OCI-LY7 (cell line): Measurements from ENCODE around the gene TLE4. TPM values are rescaled to one million over a fixed set of nuclear protein-coding genes. Genes with fewer than 3 reads are reported as not detected.

Source experiments
- BruUV-seq: library from RNA; stranded (reverse); fragments of 400-500 nt; replicated peaks from 2 replicates; lab custom pipeline; 2021; lab: Mats Ljungman, UMichigan
- CTCF ChIA-PET: fragments of 300-600 bp; sonication (Branson Sonifier 250); formaldehyde crosslinking; loops from one replicate; lab custom pipeline; 2022; ENCODE audit warnings: antibody characterized with exemption; ENCODE audit not compliant: unreplicated experiment; lab: Charles Lee
- POLR2A ChIA-PET: fragments of 300-600 bp; sonication (Branson Sonifier 250); formaldehyde crosslinking; loops from one replicate; lab custom pipeline; 2022; ENCODE audit warnings: antibody characterized with exemption; lab: Charles Lee
- DNase-seq: peaks from one replicate; pipeline ENCODE4 v3.0.0-alpha.2; 2015; ENCODE audit warnings: low spot score
- H2AFZ ChIP-seq: fragments of 200-600 bp; sonication (generic), shearing (Covaris generic); 2 replicates; pipeline ENCODE4 v1.6.1; 2014; ENCODE audit warnings: mild to moderate bottlenecking, antibody characterized with exemption, low read length, moderate library complexity
- H3K27ac ChIP-seq: fragments of 200-600 bp; sonication (generic); 2 replicates; pipeline ENCODE4 v1.5.1; 2014; ENCODE audit warnings: mixed run types, low read depth, mild to moderate bottlenecking, moderate library complexity, low read length, inconsistent platforms; ENCODE audit not compliant: poor library complexity, severe bottlenecking
- H3K36me3 ChIP-seq: fragments of 200-600 bp; sonication (generic); 2 replicates; pipeline ENCODE4 v1.6.1; 2014; ENCODE audit warnings: mild to moderate bottlenecking, antibody characterized with exemption, low read length, moderate library complexity, mixed read lengths; ENCODE audit not compliant: insufficient read depth
- H3K4me1 ChIP-seq: fragments of 200-600 bp; sonication (generic); 2 replicates; pipeline ENCODE4 v1.5.1; 2014; ENCODE audit warnings: mild to moderate bottlenecking, low read length; ENCODE audit not compliant: insufficient read depth, poor library complexity, severe bottlenecking
- H3K4me2 ChIP-seq: fragments of 200-600 bp; sonication (generic); 2 replicates; pipeline ENCODE4 v1.6.1; 2014; ENCODE audit warnings: mild to moderate bottlenecking, low read length
- H3K4me3 ChIP-seq: fragments of 200-600 bp; sonication (generic); 2 replicates; pipeline ENCODE4 v1.5.1; 2014; ENCODE audit warnings: mild to moderate bottlenecking, low read depth, low read length; ENCODE audit not compliant: poor library complexity, severe bottlenecking
- H3K79me2 ChIP-seq: fragments of 200-600 bp; sonication (generic); 2 replicates; pipeline ENCODE4 v1.6.1; 2016; ENCODE audit warnings: low read depth, mild to moderate bottlenecking, low read length, moderate library complexity, mixed read lengths; ENCODE audit not compliant: insufficient read depth
- H3K9me2 ChIP-seq: fragments of 200-600 bp; sonication (generic); 2 replicates; pipeline ENCODE4 v1.6.1; 2016; ENCODE audit warnings: mild to moderate bottlenecking, low read length, mixed read lengths; ENCODE audit not compliant: insufficient read depth
- H3K9me3 ChIP-seq: fragments of 200-600 bp; sonication (generic); 2 replicates; pipeline ENCODE4 v1.6.1; 2014; ENCODE audit warnings: mild to moderate bottlenecking, mixed run types, low read length, mixed read lengths
- H4K20me1 ChIP-seq: fragments of 200-600 bp; sonication (generic); 2 replicates; pipeline ENCODE4 v1.6.1; 2014; ENCODE audit warnings: mild to moderate bottlenecking, antibody characterized with exemption, low read length, moderate library complexity, mixed read lengths; ENCODE audit not compliant: insufficient read depth
- EZH2phosphoT487 ChIP-seq: fragments of 200-600 bp; sonication (generic); IDR thresholded peaks from 2 replicates; pipeline ENCODE4 v1.6.1; 2018; ENCODE audit warnings: low read depth, borderline replicate concordance, mild to moderate bottlenecking, mixed run types, antibody characterized with exemption, low read length, moderate library complexity, mixed read lengths
- intact Hi-C: fragments of 100-400 bp; cut with micrococcal nuclease; formaldehyde crosslinking; loops from one replicate; pipeline ENCODE4 v1.10.0; 2022; ENCODE audit not compliant: unreplicated experiment
- total RNA-seq, 2 experiments: library from RNA; depleted of rRNA in 1 of 2; stranded (reverse); fragments of >200 nt in 1 of 2; shearing (Covaris generic) in 1 of 2; gene quantifications; 2 replicates each; pipeline ENCODE4 v1.2.3, GENCODE V29; 2014 to 2022
- TF ChIP-seq, protein P1 (sequence below): fragments of 200-600 bp; sonication (generic); conservative IDR thresholded peaks from 2 replicates; pipeline ENCODE4 v1.5.1; 2014; ENCODE audit warnings: mild to moderate bottlenecking, antibody characterized with exemption, low read length, moderate library complexity, mixed read lengths

TLE4 gene
- total RNA-seq, 2 experiments from 2014 or later = 36.7 to 41.7 TPM

DNA sequence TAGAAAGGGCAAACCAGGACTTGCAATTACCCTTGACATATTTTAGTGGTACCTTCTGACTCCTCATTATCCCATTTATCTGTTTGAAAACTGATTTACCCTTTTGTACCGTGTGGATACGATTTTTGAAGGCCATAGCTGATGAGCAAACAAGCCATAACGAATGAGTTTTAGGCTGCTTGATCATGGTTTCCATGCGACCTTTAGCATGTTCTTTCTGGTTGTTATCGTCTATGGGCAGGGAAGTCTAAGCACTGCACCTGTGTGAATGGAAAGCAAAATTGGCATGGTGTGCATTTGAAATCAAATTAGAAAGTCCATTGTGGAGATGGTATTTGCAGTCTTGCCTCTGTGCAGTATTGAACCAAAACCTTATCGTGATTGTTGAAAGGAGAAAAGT is 127.7 kb downstream of the TLE4 start:
- TF ChIP-seq, protein P1, sequence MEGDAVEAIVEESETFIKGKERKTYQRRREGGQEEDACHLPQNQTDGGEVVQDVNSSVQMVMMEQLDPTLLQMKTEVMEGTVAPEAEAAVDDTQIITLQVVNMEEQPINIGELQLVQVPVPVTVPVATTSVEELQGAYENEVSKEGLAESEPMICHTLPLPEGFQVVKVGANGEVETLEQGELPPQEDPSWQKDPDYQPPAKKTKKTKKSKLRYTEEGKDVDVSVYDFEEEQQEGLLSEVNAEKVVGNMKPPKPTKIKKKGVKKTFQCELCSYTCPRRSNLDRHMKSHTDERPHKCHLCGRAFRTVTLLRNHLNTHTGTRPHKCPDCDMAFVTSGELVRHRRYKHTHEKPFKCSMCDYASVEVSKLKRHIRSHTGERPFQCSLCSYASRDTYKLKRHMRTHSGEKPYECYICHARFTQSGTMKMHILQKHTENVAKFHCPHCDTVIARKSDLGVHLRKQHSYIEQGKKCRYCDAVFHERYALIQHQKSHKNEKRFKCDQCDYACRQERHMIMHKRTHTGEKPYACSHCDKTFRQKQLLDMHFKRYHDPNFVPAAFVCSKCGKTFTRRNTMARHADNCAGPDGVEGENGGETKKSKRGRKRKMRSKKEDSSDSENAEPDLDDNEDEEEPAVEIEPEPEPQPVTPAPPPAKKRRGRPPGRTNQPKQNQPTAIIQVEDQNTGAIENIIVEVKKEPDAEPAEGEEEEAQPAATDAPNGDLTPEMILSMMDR = no peak
- no peak for TF ChIP-seq EZH2phosphoT487
- POLR2A ChIA-PET = no interaction called here
- BruUV-seq = no TSS peak
- Histone ChIP-seq H3K27ac (no peak overlapping the region), H3K4me1 (no peaks in the 10 kb centered on the region), H3K4me2 (no peak overlapping the region), H2AFZ (no peak overlapping the region), H3K9me3 (no peaks in the 10 kb centered on the region), H4K20me1 (0 out of 2 replicates have a peak, but pooled peaks cover 3% of the 10 kb centered on the region), H3K79me2 (no peaks in the 10 kb centered on the region), H3K9me2 (no peaks in the 10 kb centered on the region), H3K4me3 (no peak overlapping the region), H3K36me3 (no peaks in the 10 kb centered on the region)
- no peak for DNase-seq
- CTCF ChIA-PET = no interaction called here
- intact Hi-C loops = no loop called here

DNA sequence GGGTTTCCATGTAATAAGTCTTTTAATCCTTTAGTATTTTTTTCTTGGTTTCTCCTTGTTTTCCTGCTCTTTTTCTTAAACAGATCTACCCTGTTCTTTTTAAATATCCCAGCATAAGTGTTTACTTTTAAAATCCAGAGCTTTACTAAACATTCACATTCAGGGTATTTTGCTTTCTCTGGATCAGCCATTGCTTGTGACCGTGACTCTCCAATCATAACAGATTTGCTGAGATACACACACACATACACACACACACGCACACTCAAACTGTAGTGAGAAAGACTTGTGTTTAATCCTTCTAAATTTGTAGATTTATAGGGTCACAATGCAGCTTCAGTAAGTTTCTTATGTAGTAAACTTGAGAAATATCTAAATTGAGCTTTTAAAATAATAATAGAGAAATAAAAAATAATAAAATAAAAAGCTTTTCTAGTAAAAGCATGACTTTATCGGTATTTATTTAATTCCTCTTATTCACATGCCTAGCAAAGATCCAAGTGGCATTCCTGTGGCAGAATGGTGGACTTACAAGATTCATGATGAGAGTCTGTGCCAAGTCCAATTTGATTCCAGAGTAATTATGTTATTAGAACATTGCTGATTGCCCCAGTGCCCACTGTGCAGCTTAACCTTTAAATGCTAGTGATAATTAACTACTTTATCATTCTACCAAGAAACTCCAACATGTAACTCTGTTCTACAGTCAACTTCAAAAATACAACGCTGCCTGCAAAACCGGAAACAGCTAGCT is 129.0 kb downstream of the TLE4 start:
- H4K20me1 ChIP-seq = 0 out of 2 replicates have a peak, but pooled peaks cover 2% of the 10 kb centered on the region
- H3K4me2 ChIP-seq = no peak overlapping the region
- no peak for TF ChIP-seq EZH2phosphoT487
- TF ChIP-seq, protein P1 = no peak
- peaks cover 8% of the 10 kb centered on the region; the same call in 1 of the 2 replicates for H3K36me3 ChIP-seq
- ChIA-PET CTCF (no interaction called here), POLR2A (interaction anchor here (0.6 kb wide), 2 partner anchors 54 to 1606 kb away, joined by 3 to 4 read pairs; no protein-coding TSS in a partner anchor)
- H3K27ac ChIP-seq = no peak overlapping the region
- H3K79me2 ChIP-seq = no peaks in the 10 kb centered on the region
- DNase-seq = no peak
- H3K4me3 ChIP-seq = no peak overlapping the region
- no peaks in the 10 kb centered on the region for H3K9me3 ChIP-seq
- H2AFZ ChIP-seq = no peak overlapping the region
- no peaks in the 10 kb centered on the region for H3K4me1 ChIP-seq
- intact Hi-C loops = no loop called here
- BruUV-seq = no TSS peak
- no peaks in the 10 kb centered on the region for H3K9me2 ChIP-seq

DNA sequence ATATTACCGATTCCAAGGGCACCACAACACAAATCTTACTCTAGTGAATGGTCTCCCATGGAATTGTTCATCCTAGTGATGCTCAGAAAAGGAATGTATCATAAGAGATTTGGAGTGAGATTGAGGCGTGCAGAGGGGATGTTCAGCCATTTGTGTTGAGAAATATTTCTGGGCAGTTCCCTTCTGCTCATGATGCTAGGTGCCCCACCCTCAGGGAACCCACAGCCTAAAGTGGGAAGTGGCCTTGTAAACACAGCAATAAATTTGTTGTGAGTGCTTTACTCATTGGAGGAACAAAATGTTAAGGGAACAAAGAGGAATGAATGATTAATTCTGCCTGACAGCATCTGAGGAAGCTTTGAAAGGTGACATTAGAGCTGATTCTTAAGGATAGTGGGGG is 129.9 kb downstream of the TLE4 start:
- Histone ChIP-seq H2AFZ (no peak overlapping the region), H3K79me2 (no peaks in the 10 kb centered on the region), H3K4me2 (no peak overlapping the region), H3K9me3 (no peaks in the 10 kb centered on the region), H3K4me3 (no peak overlapping the region), H3K9me2 (no peaks in the 10 kb centered on the region), H3K27ac (no peak overlapping the region), H4K20me1 (no peaks in the 10 kb centered on the region), H3K4me1 (no peaks in the 10 kb centered on the region), H3K36me3 (peaks cover 13% of the 10 kb centered on the region; the same call in 1 of the 2 replicates)
- ChIA-PET POLR2A (no interaction called here), CTCF (no interaction called here)
- TF ChIP-seq, protein P1 = no peak
- no peak for TF ChIP-seq EZH2phosphoT487
- BruUV-seq = no TSS peak
- no peak for DNase-seq
- intact Hi-C loops = no loop called here
